COR-L47 (cell line): ENCODE data around the gene VSTM2L.

ENCODE experiments used
- DNase-seq: peaks from one replicate; lab custom pipeline; 2025; lab: John Stamatoyannopoulos, UW

Gene VSTM2L

DNA sequence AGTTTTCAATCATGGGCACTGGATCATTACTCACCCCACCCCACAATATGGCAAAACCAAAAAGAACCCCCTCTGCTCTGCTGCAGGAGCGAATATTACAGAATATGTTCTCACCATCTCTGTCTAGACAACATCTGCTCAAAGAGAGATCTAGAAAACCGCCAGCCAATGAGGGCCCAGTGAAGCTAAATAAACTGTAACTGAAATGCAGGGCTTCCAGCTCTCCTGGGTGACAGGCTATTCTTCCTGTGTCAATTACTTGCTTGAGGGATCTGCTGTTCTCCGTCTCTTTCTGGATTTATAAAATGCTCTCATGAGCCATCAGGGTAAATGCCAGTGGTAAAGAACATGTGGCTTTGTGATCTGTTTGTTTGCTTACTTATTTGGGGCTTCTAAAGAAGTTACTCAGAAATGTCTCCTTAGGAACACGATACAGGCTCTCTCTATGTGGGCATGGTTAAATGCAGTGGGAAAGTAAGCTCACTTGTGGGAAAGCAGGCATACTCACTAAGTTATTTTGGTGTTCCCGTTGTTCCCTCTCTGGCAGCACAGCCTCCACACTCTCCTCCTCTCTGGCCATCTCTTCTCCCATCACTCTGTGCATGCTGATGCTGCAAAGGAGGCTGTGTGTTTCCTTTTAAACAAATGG lies 85.5 kb downstream of the VSTM2L start:
- no peak for DNase-seq

DNA sequence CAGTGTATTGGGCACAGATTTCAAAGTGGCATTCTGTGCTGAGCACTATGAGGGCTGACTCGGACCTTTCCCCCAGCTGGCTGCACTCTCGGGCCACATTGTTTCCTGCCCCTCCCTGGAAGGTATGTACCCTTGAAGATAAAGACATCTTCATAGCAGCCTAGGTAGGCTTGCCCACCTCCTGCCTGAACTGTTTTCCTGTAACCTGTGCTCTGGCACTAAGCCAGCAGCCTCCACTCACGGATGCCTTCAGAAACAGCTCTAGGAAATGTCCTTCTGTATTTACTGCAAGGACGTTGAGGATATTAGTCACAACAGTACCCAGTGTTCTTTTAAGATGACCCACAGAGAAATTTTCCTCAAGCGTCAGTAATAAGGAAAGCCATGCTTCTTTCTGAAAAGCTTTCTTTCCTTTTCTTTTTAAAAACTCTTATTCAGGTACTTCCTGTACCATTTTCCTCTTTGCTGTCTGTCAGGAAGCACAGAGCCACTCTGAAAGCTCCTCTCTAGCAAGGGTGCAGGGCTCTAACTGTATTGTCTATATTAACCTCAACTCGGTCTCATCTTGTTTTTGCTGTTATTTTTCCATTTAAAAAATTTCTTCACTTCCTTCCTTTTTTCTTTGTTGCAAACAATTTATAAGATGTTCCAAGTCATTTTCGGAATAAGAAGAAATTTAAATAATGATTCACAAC lies 86.8 kb downstream of the VSTM2L start:
- no peak for DNase-seq

DNA sequence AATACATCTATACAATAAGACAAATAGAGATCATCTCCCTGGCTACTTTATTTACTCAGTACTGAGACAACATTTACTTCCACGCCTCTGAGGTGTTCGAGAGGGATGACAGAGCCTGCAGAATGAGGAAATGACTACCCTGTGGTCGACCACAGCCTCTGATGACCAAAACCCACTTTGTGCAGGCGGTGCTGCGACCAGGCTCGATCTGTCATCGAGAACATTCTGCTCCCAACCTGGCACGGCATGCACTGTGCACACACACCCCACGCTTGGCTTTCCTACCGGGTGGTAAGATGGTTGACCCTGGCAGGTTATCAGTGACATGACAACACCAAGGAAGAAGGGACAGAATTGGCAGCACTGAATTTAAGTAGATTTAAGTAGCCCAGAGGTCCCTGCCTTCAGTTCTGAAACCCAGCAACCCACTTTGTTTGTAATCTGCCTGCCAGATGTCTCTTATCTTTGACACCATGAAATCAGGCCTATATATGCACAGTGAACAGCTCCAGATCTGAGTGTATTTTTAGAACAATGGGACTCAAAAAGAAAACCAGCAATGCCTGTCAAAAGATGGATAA lies 87.7 kb downstream of the VSTM2L start:
- no peak for DNase-seq

DNA sequence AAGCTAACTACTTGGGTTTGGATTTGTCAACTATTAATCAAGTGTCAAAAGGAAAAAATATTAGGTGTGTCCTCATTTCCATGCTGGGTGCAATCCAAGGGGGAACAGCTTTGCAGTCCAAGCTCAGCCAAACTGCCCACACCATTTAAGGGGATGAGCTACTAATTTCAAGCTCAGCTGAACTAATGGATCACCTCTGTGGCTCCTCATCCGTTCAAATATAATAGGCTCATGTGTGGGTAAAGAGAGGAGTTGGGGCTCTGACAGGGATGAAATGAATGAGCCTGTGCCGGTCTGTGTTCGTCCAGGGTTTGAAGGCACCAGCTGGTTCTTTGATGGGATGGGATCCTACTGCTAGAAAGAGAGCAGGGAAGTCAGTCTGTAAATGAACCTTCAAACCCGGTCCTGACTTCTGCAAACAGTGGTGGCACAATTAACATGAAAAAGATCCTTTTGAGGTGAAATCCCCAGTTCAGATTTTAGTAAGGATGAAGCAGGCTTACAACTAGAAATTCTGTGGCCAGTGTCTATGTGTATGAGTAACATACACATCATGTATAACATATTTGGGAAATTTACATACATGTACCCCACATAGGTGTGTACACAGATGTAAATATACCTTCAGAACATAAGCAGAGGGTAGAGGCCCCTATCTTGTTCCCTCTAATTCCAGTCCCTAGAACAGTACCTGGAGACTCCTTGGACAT lies 88.4 kb downstream of the VSTM2L start:
- DNase-seq = no peak

DNA sequence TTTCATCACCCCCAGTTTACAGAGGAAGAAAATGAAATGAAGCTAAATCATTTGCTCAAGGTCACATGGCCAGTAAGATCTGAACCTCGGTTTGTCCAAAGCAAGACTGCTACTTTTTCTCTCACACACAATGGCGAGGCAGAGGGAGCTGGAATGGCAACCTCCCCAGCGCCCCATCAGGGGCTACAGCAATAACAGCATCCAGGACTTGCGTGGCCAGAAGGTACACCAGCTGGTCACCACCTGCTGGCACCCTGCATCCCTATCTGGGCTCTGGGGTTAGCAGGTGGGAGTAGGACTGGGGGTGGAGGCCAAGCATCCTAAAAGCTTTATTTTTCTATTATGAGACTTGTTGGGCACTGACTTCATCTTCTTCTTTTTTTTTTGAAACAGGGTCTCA lies 89.0 kb downstream of the VSTM2L start:
- DNase-seq = no peak

DNA sequence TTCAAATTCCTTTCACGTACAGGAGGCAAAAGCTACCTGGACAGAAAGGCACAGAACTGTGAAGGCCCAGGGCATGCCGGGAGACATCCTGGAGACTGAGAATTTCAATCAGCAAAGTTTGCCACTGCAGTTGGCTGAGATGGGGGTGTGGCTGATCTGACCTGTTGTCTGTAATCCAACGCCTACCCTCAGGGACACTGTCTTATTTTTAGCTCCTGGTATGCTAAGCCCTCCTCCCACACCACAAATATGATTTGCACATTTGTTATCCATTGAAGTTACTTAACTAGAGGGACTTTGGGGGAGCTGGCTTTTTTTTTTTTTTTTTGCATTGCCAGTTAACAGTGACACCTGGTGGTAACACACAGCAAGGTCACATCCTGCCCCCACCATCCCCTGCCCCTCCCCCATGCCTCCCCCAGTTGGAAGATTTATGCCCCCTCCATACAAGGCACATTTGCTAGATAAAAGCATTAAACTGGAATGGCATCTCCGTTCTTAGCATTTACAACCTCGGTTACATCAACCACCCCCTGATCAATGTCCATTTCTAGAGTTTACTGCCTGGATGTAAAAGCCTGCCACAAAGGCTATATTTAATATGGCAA lies 90.0 kb downstream of the VSTM2L start:
- peak; percentile 17 for DNase-seq

DNA sequence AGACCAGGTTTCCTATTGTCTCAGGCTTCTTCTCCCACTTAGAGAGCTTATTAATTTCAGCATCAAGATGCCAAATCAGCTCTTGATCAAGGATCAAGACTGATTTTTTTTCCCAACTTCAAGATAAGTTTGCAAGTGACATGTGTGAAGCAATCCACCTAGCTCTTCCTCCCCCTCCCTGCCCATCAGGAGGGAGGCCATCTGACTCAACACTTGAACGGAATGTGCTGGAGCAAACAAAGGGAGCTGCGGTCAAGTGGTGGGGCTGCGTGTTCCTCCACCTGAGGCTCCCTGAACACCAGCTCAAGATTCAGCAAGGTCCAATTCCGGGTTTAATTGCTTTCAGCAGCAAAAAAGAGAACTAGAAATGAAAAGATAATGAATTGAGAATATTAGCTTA lies 91.6 kb downstream of the VSTM2L start:
- DNase-seq = no peak
